ENCODE data around the gene NRG3.

- no peak for TF ChIP-seq CTCF (IDR thresholded peaks at IDR 0.05; ENCODE audit: insufficient read depth, low read length)
- TF ChIP-seq POLR2AphosphoS5 (IDR thresholded peaks at IDR 0.05; ENCODE audit: low read depth), result no peak
- no peak for TF ChIP-seq REST (IDR thresholded peaks at IDR 0.05; ENCODE audit: insufficient replicate concordance, low read depth)
These were observed 10.5 kb downstream of the NRG3 start for GRCh38 chr10:81885491-81885890.
